ENCODE data around the gene ZNF175.
A peak's percentile ranks its signal among the peaks of the same experiment; 100 is the strongest.

The ZNF175 gene

GRCh38 chr19:51602189-51602854, 31.2 kb downstream of the ZNF175 start:
- DNase-seq = no peak
- TF ChIP-seq CTCF (IDR thresholded peaks at IDR 0.05) = no peak
- no peak overlapping the region for H3K27ac Mint-ChIP-seq

GRCh38 chr19:51607077-51607476, 36.0 kb downstream of the ZNF175 start:
- Mint-ChIP-seq H3K27me3 (ENCODE audit: low read depth, poor library complexity) (peaks cover 8% of the 10 kb centered on the region), H3K4me3 (no peak overlapping the region), H3K27ac (no peak overlapping the region), H3K9me3 (peaks cover 55% of the 10 kb centered on the region), H3K4me1 (no peaks in the 10 kb centered on the region), H3K36me3 (ENCODE audit: low read depth) (no peaks in the 10 kb centered on the region)
- TF ChIP-seq CTCF (IDR thresholded peaks at IDR 0.05) = no peak
- DNase-seq = no peak

More at GRCh38 chr19:51602189-51602854, 31.2 kb downstream of the ZNF175 start:
- Mint-ChIP-seq H3K4me3 (no peak overlapping the region), H3K27me3 (ENCODE audit: low read depth, poor library complexity) (peaks cover 9% of the 10 kb centered on the region), H3K9me3 (peaks cover 52% of the 10 kb centered on the region), H3K4me1 (no peaks in the 10 kb centered on the region), H3K36me3 (ENCODE audit: low read depth) (no peaks in the 10 kb centered on the region)

GRCh38 chr19:51607920-51608562, 37.0 kb downstream of the ZNF175 start:
- Mint-ChIP-seq H3K9me3 (peaks cover 55% of the 10 kb centered on the region), H3K27me3 (ENCODE audit: low read depth, poor library complexity) (peaks cover 12% of the 10 kb centered on the region), H3K36me3 (ENCODE audit: low read depth) (no peaks in the 10 kb centered on the region), H3K27ac (no peak overlapping the region), H3K4me1 (no peaks in the 10 kb centered on the region), H3K4me3 (no peak overlapping the region)
- peak; percentile 60 for TF ChIP-seq CTCF (IDR thresholded peaks at IDR 0.05)
- DNase-seq = peak; percentile 86

GRCh38 chr19:51610576-51610975, 39.5 kb downstream of the ZNF175 start:
- no peaks in the 10 kb centered on the region for H3K4me1 Mint-ChIP-seq
- H3K4me3 Mint-ChIP-seq = no peak overlapping the region
- H3K36me3 Mint-ChIP-seq (ENCODE audit: low read depth) = no peaks in the 10 kb centered on the region
- H3K9me3 Mint-ChIP-seq = peaks cover 71% of the 10 kb centered on the region
- no peak for DNase-seq
- no peak overlapping the region for H3K27ac Mint-ChIP-seq
- no peak for TF ChIP-seq CTCF (IDR thresholded peaks at IDR 0.05)
- H3K27me3 Mint-ChIP-seq (ENCODE audit: low read depth, poor library complexity) = peaks cover 12% of the 10 kb centered on the region

GRCh38 chr19:51614789-51615188, 43.7 kb downstream of the ZNF175 start:
- Mint-ChIP-seq H3K27me3 (ENCODE audit: low read depth, poor library complexity) (peaks cover 6% of the 10 kb centered on the region), H3K9me3 (peaks cover 76% of the 10 kb centered on the region), H3K27ac (no peak overlapping the region), H3K4me1 (no peaks in the 10 kb centered on the region), H3K4me3 (no peak overlapping the region), H3K36me3 (ENCODE audit: low read depth) (no peaks in the 10 kb centered on the region)
- TF ChIP-seq CTCF (IDR thresholded peaks at IDR 0.05) = no peak
- DNase-seq = no peak

GRCh38 chr19:51615991-51616390, 44.9 kb downstream of the ZNF175 start:
- H3K4me1 Mint-ChIP-seq = no peaks in the 10 kb centered on the region
- H3K9me3 Mint-ChIP-seq = peaks cover 80% of the 10 kb centered on the region
- TF ChIP-seq CTCF (IDR thresholded peaks at IDR 0.05) = no peak
- no peak overlapping the region for H3K27ac Mint-ChIP-seq
- H3K36me3 Mint-ChIP-seq (ENCODE audit: low read depth) = no peaks in the 10 kb centered on the region
- DNase-seq = no peak
- no peak overlapping the region for H3K4me3 Mint-ChIP-seq
- H3K27me3 Mint-ChIP-seq (ENCODE audit: low read depth, poor library complexity) = peaks cover 4% of the 10 kb centered on the region

All from nephron progenitor cell (in vitro differentiated cells).